Lower leg skin (tissue), 4 donors: ENCODE data around the gene GZF1. TPM values are rescaled to one million over a fixed set of nuclear protein-coding genes. Genes with fewer than 3 reads are reported as not detected.

Experiments used
- DNase-seq, 2 donors: peaks; one replicate each; pipeline ENCODE4 v3.0.0-alpha.2; 2019; ENCODE audit warnings: low spot score in 2 of 2
- H3K4me3 ChIP-seq: fragments of 200-600 bp; sonication (generic); 2 replicates; pipeline ENCODE4 v1.5.1; 2017; ENCODE audit warnings: mild to moderate bottlenecking, low read depth; ENCODE audit not compliant: poor library complexity, severe bottlenecking
- POLR2A ChIP-seq, 2 donors: fragments of 450-650 bp; IDR thresholded peaks; one replicate each; pipeline ENCODE4 v1.6.1; 2016 to 2017; ENCODE audit warnings: antibody characterized with exemption in 2 of 2, mild to moderate bottlenecking in 1 of 2, moderate library complexity in 1 of 2
- WGBS, 2 donors: methylation state at CpG; one replicate each; pipeline ENCODE4 v1.1.5; 2018; 5-methylcytosine and 5-hydroxymethylcytosine counted together
- intact Hi-C: fragments of 100-400 bp; cut with DNase I; formaldehyde crosslinking; loops from one replicate; pipeline ENCODE4 v1.15.0; 2023; ENCODE audit warnings: low total_unique reads
- total RNA-seq, 4 donors: library from RNA; depleted of rRNA; stranded (reverse); fragments of >200 nt; gene quantifications; one replicate each; pipeline ENCODE4 v1.1.0, GENCODE V29; 2016
- TF ChIP-seq, protein P1 (sequence below), 3 donors: fragments of 450-650 bp; IDR thresholded peaks; one replicate each; pipeline ENCODE4 v1.5.1; 2016; ENCODE audit warnings: antibody characterized with exemption in 3 of 3, mild to moderate bottlenecking in 3 of 3, moderate library complexity in 2 of 3

Gene GZF1
- total RNA-seq, 4 donors from 2014 or later, result 4.4 to 15.1 (median 13.5) TPM

DNA sequence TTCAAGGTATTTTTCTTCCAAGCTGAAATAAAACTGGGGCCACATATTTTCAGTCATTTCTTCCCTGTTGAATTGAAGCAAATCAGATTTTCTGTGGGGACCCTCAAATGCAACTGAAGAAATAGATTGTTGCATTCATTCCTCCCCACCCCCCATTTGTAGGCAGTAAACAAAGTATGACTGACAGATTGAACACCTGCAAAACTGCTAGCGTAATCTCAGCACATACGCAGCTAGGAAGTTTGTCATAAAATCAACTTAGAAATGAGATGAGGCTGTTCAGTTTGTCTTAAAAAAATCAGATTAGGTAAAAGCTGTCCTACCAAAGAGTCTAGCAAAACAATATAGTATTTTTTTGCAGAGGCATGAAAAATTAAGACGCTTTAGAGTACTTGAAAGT, 8.9 kb downstream of the GZF1 start:
- H3K4me3 ChIP-seq, result no peak overlapping the region
- 75 to 97% methylated on average over 3 of the region's 3 CpGs for WGBS, 2 donors
- DNase-seq, result no peak
- TF ChIP-seq, protein P1, sequence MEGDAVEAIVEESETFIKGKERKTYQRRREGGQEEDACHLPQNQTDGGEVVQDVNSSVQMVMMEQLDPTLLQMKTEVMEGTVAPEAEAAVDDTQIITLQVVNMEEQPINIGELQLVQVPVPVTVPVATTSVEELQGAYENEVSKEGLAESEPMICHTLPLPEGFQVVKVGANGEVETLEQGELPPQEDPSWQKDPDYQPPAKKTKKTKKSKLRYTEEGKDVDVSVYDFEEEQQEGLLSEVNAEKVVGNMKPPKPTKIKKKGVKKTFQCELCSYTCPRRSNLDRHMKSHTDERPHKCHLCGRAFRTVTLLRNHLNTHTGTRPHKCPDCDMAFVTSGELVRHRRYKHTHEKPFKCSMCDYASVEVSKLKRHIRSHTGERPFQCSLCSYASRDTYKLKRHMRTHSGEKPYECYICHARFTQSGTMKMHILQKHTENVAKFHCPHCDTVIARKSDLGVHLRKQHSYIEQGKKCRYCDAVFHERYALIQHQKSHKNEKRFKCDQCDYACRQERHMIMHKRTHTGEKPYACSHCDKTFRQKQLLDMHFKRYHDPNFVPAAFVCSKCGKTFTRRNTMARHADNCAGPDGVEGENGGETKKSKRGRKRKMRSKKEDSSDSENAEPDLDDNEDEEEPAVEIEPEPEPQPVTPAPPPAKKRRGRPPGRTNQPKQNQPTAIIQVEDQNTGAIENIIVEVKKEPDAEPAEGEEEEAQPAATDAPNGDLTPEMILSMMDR (IDR thresholded peaks at IDR 0.05), result no peak
- TF ChIP-seq POLR2A (IDR thresholded peaks at IDR 0.05), result no peak
- intact Hi-C loops, result no loop called here

DNA sequence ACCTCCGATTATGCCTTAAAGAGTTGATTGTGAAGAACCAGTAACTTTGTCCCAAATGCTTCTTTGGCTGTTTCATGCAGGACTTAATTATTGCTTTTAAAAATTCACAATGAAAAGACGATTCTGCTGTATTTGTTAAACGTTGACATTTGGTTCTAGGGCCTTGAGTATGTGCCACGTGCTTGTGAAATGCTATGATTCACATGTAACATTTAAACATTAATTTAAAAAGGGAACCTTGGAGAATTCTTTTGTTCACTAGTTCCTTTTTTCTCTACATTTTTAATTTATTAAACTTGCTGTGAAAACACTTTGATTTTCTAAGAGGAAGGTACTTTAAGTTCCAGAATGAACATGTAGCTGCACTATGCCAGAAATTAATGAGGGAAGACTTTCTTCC, 9.5 kb downstream of the GZF1 start:
- no peak for TF ChIP-seq POLR2A (IDR thresholded peaks at IDR 0.05)
- TF ChIP-seq, protein P1 (IDR thresholded peaks at IDR 0.05), result no peak
- WGBS, 2 donors, result 68 to 74% methylated on average over 4 of the region's 4 CpGs
- intact Hi-C loops, result no loop called here
- DNase-seq, result no peak
- H3K4me3 ChIP-seq, result no peak overlapping the region

GRCh38 chr20:23374441-23374840, 12.5 kb downstream of the GZF1 start:
- TF ChIP-seq, protein P1 (IDR thresholded peaks at IDR 0.05), result no peak
- TF ChIP-seq POLR2A (IDR thresholded peaks at IDR 0.05), result no peak
- 84 to 85% methylated on average over 5 of the region's 5 CpGs for WGBS, 2 donors
- intact Hi-C loops, result no loop called here
- H3K4me3 ChIP-seq, result no peak overlapping the region
- DNase-seq, result no peak

DNA sequence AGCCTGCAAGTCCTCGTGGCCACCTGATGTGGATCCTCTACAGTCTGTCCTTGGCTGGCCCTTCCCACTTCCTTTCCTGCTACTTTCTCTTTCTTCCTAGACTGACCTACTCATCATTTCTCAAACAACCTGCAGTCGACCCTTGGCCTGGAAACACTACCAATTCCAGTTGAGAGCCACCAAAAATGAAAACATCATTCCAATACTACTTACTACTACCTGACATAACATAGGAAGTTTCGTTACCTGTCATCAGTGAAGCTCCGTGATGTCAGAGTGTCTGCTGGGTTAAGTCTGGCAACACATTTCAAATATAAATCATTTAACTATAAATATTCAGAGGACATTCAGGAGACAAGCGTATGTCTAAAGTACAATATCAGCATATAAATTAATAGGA, 13.8 kb downstream of the GZF1 start:
- TF ChIP-seq, protein P1 (IDR thresholded peaks at IDR 0.05), result no peak
- TF ChIP-seq POLR2A (IDR thresholded peaks at IDR 0.05), result no peak
- WGBS, 2 donors, result 92 to 94% methylated on average over 5 of the region's 5 CpGs
- no peak for DNase-seq
- no peak overlapping the region for H3K4me3 ChIP-seq
- intact Hi-C loops, result no loop called here

DNA sequence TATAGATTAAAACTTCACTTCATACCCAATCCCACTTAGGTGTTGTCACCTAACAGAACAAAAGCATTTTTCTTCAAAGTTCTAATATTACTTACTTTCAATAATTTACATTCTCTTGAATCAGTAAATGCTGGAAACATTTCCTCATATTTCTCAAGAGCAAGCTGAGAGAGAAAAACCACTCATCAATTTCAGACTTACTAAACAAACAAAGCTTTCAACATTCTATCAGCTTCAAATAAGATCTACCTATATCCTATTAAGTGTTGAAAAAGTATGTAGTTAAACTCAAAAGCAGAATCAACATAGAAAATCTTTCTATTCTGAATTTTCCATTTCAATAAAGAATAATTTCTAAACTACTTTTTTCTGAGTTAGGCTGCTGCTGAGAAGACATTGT, 17.8 kb downstream of the GZF1 start:
- no peak for DNase-seq
- intact Hi-C loops, result no loop called here
- no peak for TF ChIP-seq POLR2A (IDR thresholded peaks at IDR 0.05)
- TF ChIP-seq, protein P1 (IDR thresholded peaks at IDR 0.05), result no peak
- H3K4me3 ChIP-seq, result no peak overlapping the region

DNA sequence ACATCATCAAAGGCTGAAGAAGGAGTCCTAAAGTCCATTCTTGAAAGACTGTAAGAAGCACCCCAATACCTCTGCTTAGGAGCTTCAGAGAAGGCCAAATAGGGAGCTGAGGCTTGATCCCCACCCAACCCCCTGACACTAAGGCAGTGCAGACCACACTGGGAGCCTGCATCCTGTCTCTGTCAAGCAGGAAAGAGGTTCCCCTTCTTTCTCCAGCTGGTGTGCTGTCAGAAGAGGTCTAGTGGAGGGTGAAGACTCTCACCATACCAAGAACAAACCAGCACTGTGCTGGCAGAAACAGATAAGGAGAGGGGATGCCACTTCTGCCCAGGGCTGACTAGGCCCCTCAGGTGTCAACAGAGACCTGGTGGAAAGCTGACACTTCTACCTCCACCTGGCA, 19.9 kb downstream of the GZF1 start:
- intact Hi-C loops, result no loop called here
- H3K4me3 ChIP-seq, result no peak overlapping the region
- no peak for TF ChIP-seq POLR2A (IDR thresholded peaks at IDR 0.05)
- TF ChIP-seq, protein P1 (IDR thresholded peaks at IDR 0.05), result no peak
- no peak for DNase-seq
